Subcutaneous abdominal adipose tissue (tissue), 5 donors: ENCODE measurements around the gene C1orf87.
"Not testable (repeated sequence)": the region's sequence is repeated elsewhere in the genome, so short reads cannot be mapped to it uniquely, and the experiment has no call there.

Experiments
- H3K27ac ChIP-seq: one replicate; pipeline ENCODE4 v1.7.0; 2013; ENCODE audit warnings: low read depth, mild to moderate bottlenecking, inconsistent platforms, low read length, moderate library complexity
- H3K27me3 ChIP-seq, 5 donors: one replicate each; pipeline ENCODE4 v1.7.0; 2013; ENCODE audit warnings: low read length in 5 of 5, inconsistent platforms in 1 of 5; ENCODE audit not compliant: control insufficient read depth in 5 of 5, insufficient read depth in 4 of 5
- H3K36me3 ChIP-seq, 5 donors: one replicate each; pipeline ENCODE4 v1.7.0; 2013; ENCODE audit warnings: low read length in 5 of 5; ENCODE audit not compliant: control insufficient read depth in 5 of 5, insufficient read depth in 5 of 5
- H3K4me1 ChIP-seq, 5 donors: one replicate each; pipeline ENCODE4 v1.7.0; 2013; ENCODE audit warnings: low read length in 5 of 5, mild to moderate bottlenecking in 3 of 5, moderate library complexity in 1 of 5; ENCODE audit not compliant: control insufficient read depth in 5 of 5, insufficient read depth in 5 of 5
- H3K4me3 ChIP-seq, 5 donors: one replicate each; pipeline ENCODE4 v1.7.0; 2013; ENCODE audit warnings: low read length in 5 of 5, low read depth in 1 of 5
- H3K9ac ChIP-seq, 5 donors: one replicate each; pipeline ENCODE4 v1.7.0; 2013; ENCODE audit warnings: low read length in 5 of 5, mild to moderate bottlenecking in 4 of 5, moderate library complexity in 3 of 5
- H3K9me3 ChIP-seq, 5 donors: one replicate each; pipeline ENCODE4 v1.7.0; 2013; ENCODE audit warnings: low read length in 5 of 5; ENCODE audit not compliant: control insufficient read depth in 5 of 5
- donor health status: healthy.
- donor health status: healthy.
- donor health status: healthy.
- donor health status: healthy.
- donor health status: healthy.

C1orf87 gene

GRCh38 chr1:59978511-59978910 is 95.1 kb downstream of the C1orf87 start:
- H3K9ac ChIP-seq: no peak overlapping the region
- H3K4me3 ChIP-seq: no peak overlapping the region
- no peaks in the 10 kb centered on the region for H3K9me3 ChIP-seq
- peaks cover 0 to 3% (median 0%) of the 10 kb centered on the region in 5 donors for H3K4me1 ChIP-seq
- peaks cover 0 to 10% (median 5%) of the 10 kb centered on the region in 5 donors for H3K27me3 ChIP-seq
- no peak overlapping the region for H3K27ac ChIP-seq
- no peaks in the 10 kb centered on the region for H3K36me3 ChIP-seq

DNA sequence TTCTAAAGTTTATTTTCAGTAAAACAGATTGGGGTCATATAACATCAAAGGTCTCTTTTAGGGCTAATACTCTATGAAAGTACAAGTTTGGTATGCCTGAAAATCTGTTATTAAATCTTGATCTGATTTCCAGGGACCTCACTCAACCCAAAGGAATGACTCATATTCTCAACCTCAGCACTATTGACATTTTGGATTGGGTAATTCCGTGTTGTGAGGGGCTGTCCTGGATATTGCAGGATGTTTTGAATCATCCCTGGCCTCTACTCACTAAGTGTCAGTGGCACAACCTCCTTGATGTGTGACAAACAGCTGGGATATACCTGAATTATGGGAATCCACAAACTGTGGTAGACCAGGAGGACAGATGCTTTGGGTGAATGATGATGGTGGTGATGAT is 95.5 kb downstream of the C1orf87 start:
- no peak overlapping the region for H3K9ac ChIP-seq
- H3K9me3 ChIP-seq: no peaks in the 10 kb centered on the region
- H3K36me3 ChIP-seq: no peaks in the 10 kb centered on the region

DNA sequence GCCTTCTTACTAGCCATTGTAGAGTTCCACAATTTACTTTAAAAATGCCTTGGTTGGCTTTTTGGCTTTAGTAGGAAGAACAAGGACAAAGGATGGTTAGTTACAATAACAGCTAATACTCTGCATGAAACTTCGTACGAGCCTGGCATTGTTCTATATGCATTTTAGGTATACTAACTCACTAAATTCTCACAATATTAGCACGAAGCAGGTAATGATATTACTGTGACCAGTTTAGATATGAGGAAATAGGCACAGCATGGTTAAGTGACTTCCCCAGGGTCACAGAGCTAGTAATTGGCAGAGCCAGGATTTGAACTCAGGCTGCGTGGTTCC is 96.5 kb downstream of the C1orf87 start:
- H3K27me3 ChIP-seq: peaks cover 0 to 10% (median 5%) of the 10 kb centered on the region in 5 donors

More for the DNA sequence above, 95.5 kb downstream of the C1orf87 start:
- Histone ChIP-seq H3K27ac (no peak overlapping the region), H3K27me3 (peaks cover 0 to 10% (median 5%) of the 10 kb centered on the region in 5 donors), H3K4me3 (no peak overlapping the region), H3K4me1 (peaks cover 0 to 3% (median 0%) of the 10 kb centered on the region in 5 donors)

GRCh38 chr1:59976194-59977074 is 97.1 kb downstream of the C1orf87 start:
- Histone ChIP-seq H3K36me3 (no peaks in the 10 kb centered on the region), H3K9me3 (no peaks in the 10 kb centered on the region), H3K4me3 (peak overlapping the region in 3 of 5 donors; percentile 6 to 23 (median 11))

More for the DNA sequence above, 96.5 kb downstream of the C1orf87 start:
- Histone ChIP-seq H3K27ac (no peak overlapping the region), H3K9me3 (no peaks in the 10 kb centered on the region), H3K36me3 (no peaks in the 10 kb centered on the region), H3K9ac (no peak overlapping the region), H3K4me3 (no peak overlapping the region), H3K4me1 (peaks cover 0 to 3% (median 0%) of the 10 kb centered on the region in 5 donors)

DNA sequence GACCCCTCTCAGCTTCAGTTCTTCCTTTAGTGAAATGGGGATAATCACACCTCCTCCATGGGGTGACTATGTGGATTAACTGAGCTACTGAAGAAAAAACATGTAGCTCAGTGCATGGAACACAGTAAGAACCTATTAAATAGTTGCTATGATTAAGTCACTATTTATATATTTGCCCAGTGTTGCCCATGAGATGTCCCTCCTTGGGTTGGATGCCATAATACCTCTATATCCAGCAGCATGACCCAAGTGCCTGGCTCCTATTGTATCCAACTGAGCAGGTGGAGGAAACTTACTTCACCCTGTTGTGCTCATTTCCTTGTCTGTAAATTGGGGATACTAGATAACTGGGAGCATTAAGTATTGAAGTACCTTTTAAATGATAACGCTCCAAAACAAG is 99.9 kb downstream of the C1orf87 start:
- Histone ChIP-seq H3K4me3 (no peak overlapping the region), H3K27ac (no peak overlapping the region), H3K9ac (no peak overlapping the region), H3K4me1 (peaks cover 0 to 10% (median 5%) of the 10 kb centered on the region in 5 donors), H3K9me3 (no peaks in the 10 kb centered on the region), H3K36me3 (no peaks in the 10 kb centered on the region), H3K27me3 (peaks cover 0 to 10% (median 5%) of the 10 kb centered on the region in 5 donors)

More at GRCh38 chr1:59976194-59977074, 97.1 kb downstream of the C1orf87 start:
- Histone ChIP-seq H3K4me1 (peaks cover 0 to 5% (median 2%) of the 10 kb centered on the region in 5 donors), H3K27me3 (peaks cover 0 to 10% (median 5%) of the 10 kb centered on the region in 5 donors), H3K27ac (no peak overlapping the region), H3K9ac (no peak overlapping the region)

- Histone ChIP-seq H3K4me3 (no peak overlapping the region), H3K4me1 (peaks cover 0 to 10% (median 5%) of the 10 kb centered on the region in 5 donors), H3K9me3 (no peaks in the 10 kb centered on the region), H3K9ac (no peak overlapping the region), H3K36me3 (no peaks in the 10 kb centered on the region), H3K27me3 (peaks cover 0 to 10% (median 5%) of the 10 kb centered on the region in 5 donors), H3K27ac (no peak overlapping the region)
These were observed 101.2 kb downstream of the C1orf87 start for GRCh38 chr1:59972216-59972927.

DNA sequence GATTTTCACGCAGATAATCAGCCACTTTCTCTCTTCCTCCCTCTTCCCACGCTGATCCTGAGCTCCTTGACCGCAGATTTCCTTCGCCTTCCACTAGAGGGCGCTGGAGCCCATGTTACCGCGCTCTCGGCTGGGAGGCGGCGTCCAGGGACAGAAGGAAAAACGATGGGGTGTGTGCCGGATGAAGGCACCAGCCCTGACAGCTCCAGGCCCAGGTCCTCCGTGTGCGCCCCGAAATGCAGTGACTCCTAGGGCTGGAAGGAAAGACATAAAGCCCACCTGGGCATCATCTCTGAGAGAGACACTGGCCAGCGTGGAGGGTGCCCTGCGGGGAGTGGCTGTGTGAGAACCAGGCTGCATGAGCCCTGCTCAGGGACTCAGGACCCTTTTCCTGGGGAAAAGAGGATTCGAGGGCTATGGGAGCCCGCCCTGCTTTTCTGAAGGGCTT is 102.1 kb downstream of the C1orf87 start:
- no peak overlapping the region for H3K27ac ChIP-seq
- no peak overlapping the region for H3K4me3 ChIP-seq
- peaks cover 0 to 6% (median 5%) of the 10 kb centered on the region in 5 donors for H3K4me1 ChIP-seq
- peaks cover 0 to 10% (median 4%) of the 10 kb centered on the region in 5 donors for H3K27me3 ChIP-seq
- H3K36me3 ChIP-seq: no peaks in the 10 kb centered on the region
- H3K9me3 ChIP-seq: no peaks in the 10 kb centered on the region
- H3K9ac ChIP-seq: no peak overlapping the region

- H3K9ac ChIP-seq, H3K4me1 ChIP-seq, H3K4me3 ChIP-seq, H3K36me3 ChIP-seq, H3K27me3 ChIP-seq, H3K9me3 ChIP-seq, H3K27ac ChIP-seq: not testable (repeated sequence)
These were observed 103.9 kb downstream of the C1orf87 start for GRCh38 chr1:59969542-59970175.

- not testable (repeated sequence) for H3K36me3 ChIP-seq, H3K27me3 ChIP-seq, H3K4me1 ChIP-seq, H3K9me3 ChIP-seq, H3K27ac ChIP-seq, H3K4me3 ChIP-seq, H3K9ac ChIP-seq
These were observed 104.8 kb downstream of the C1orf87 start for GRCh38 chr1:59968746-59969145.
